K562 (cell line): ENCODE results near the gene ATP5F1A. TPM values are rescaled to one million over a fixed set of nuclear protein-coding genes. Genes with fewer than 3 reads are reported as not detected.

ENCODE experiments used
- BHLHE40 ChIP-seq: IDR thresholded peaks from 2 replicates; pipeline ENCODE4 v1.6.1; 2011; ENCODE audit warnings: low read length, improper control_type of control experiment
- CTCF ChIP-seq, 3 experiments: IDR thresholded peaks in 2 of 3; conservative IDR thresholded peaks in 1 of 3; 2 replicates each; pipeline ENCODE4 v1.5.1; 2011 to 2012; ENCODE audit warnings: low read length in 3 of 3, mild to moderate bottlenecking in 3 of 3, control low read depth in 2 of 3, improper control_type of control experiment in 1 of 3, inconsistent platforms in 1 of 3, low read depth in 1 of 3, mixed read lengths in 1 of 3, moderate library complexity in 1 of 3; ENCODE audit not compliant: insufficient read depth in 2 of 3
- KAT7 ChIP-seq: sonication (generic); formaldehyde crosslinking; IDR thresholded peaks from 2 replicates; pipeline ENCODE4 v1.8.0; 2022; ENCODE audit warnings: missing genetic modification reagents, mild to moderate bottlenecking, borderline replicate concordance
- MAX ChIP-seq: sonication (generic); formaldehyde crosslinking; IDR thresholded peaks from 2 replicates; pipeline ENCODE4 v1.9.0; 2022; ENCODE audit warnings: mild to moderate bottlenecking, missing genetic modification reagents
- NELFE ChIP-seq: IDR thresholded peaks from 2 replicates; pipeline ENCODE4 v1.6.1; 2011; ENCODE audit warnings: mild to moderate bottlenecking; ENCODE audit not compliant: insufficient read depth, insufficient read length
- NR3C1 ChIP-seq: sonication (generic); formaldehyde crosslinking; IDR thresholded peaks from 2 replicates; pipeline ENCODE4 v1.8.1; 2022; ENCODE audit warnings: missing genetic modification reagents
- ZNF12 ChIP-seq: sonication (generic); formaldehyde crosslinking; IDR thresholded peaks from 2 replicates; pipeline ENCODE4 v1.4.0; 2020; ENCODE audit warnings: mild to moderate bottlenecking, missing genetic modification reagents
- ZNF449 ChIP-seq: fragments of 250-450 bp; sonication (Bioruptor Pico); IDR thresholded peaks from 2 replicates; pipeline ENCODE4 v1.8.0; 2022; ENCODE audit warnings: moderate library complexity, mild to moderate bottlenecking, inconsistent platforms
- polyA plus RNA-seq, 8 experiments: library from polyadenylated mRNA; depleted of rRNA in 4 of 8; stranded (reverse) in 5 of 8; unstranded in 3 of 8; fragments of >200 nt; fragmentation: Nextera tagmentation in 2 of 8; fragmentation: Illumina TruSeq in 1 of 8; extraction: Ambion mirVana in 2 of 8; extraction: Trizol in 1 of 8; gene quantifications; 2 replicates each; pipeline versions ENCODE4 v1.2.1 to v1.2.3, GENCODE V29; 2011 to 2014; ENCODE audit warnings: inconsistent platforms in 1 of 8, missing spikeins in 1 of 8
- total RNA-seq, 7 experiments: library from RNA; depleted of rRNA in 6 of 7; stranded (reverse); fragments of >200 nt in 6 of 7; fragmentation: Illumina TruSeq in 2 of 7; extraction: Trizol in 2 of 7; gene quantifications; 2 replicates each; pipeline versions ENCODE4 v1.2.1 to v1.2.3, GENCODE V29; 2011 to 2021; ENCODE audit warnings: low replicate concordance in 1 of 7

The ATP5F1A gene
- total and polyA plus RNA-seq, 9 of the 15 experiments (the other 6 are each of a cell fraction or from before 2014, with no cell fraction given), result 377 to 762 (median 490) TPM

- no peak for TF ChIP-seq ZNF449 (CRISPR knock-in tag)
- TF ChIP-seq KAT7 (CRISPR knock-in tag), result no peak
- peak; percentile 69 for TF ChIP-seq MAX (CRISPR knock-in tag)
- TF ChIP-seq ZNF12 (CRISPR knock-in tag), result no peak
- peak in 2 of 3 experiments; percentile 21 to 27; a peak in 1 of 6 replicates for TF ChIP-seq CTCF (IDR thresholded peaks at IDR 0.05 in 2 of 3, conservative IDR thresholded peaks at IDR 0.05 in 1 of 3; ENCODE audit: insufficient read depth in 2 of 3, low read depth in 1 of 3, low read length in 3 of 3)
- no peak for TF ChIP-seq NELFE
- TF ChIP-seq NR3C1 (CRISPR knock-in tag), result no peak
- peak; percentile 42; the same call in 1 of the 2 replicates for TF ChIP-seq BHLHE40
Observed at GRCh38 chr18:46040747-46041104, 57.4 kb downstream of the ATP5F1A start (continued).
